Spleen (tissue), 7 donors: Measurements from ENCODE around the gene GPR176.

Experiments
- POLR2A ChIP-seq, 3 donors: fragments of 450-650 bp; IDR thresholded peaks; one replicate each; pipeline ENCODE4 v1.5.1; 2017; ENCODE audit warnings: antibody characterized with exemption in 3 of 3, mild to moderate bottlenecking in 1 of 3
- POLR2AphosphoS5 ChIP-seq, 3 donors: sonication (generic); formaldehyde crosslinking; IDR thresholded peaks; one replicate each; pipeline ENCODE4 v1.5.1; 2017; ENCODE audit warnings: antibody characterized with exemption in 3 of 3
- TF ChIP-seq, protein P1 (sequence below), 11 experiments: fragments of 200-600 bp in 7 of 11; fragments of 450-650 bp in 4 of 11; sonication (generic) in 4 of 11; IDR thresholded peaks in 8 of 11; conservative IDR thresholded peaks in 3 of 11; 1 replicate in 7 of 11; 2 replicates in 4 of 11; pipeline versions ENCODE4 v1.4.0 to v1.8.0; 2016 to 2021; ENCODE audit warnings: antibody characterized with exemption in 11 of 11, inconsistent platforms in 4 of 11, mild to moderate bottlenecking in 1 of 11
- donor health status: DM: no; HTN: no; CAD: no; lungs with moderate emphysema.
- donor health status: DM: no; HTN: no; CAD: no.
- donor health status: DM: no; HTN: no; CAD: no.

DNA sequence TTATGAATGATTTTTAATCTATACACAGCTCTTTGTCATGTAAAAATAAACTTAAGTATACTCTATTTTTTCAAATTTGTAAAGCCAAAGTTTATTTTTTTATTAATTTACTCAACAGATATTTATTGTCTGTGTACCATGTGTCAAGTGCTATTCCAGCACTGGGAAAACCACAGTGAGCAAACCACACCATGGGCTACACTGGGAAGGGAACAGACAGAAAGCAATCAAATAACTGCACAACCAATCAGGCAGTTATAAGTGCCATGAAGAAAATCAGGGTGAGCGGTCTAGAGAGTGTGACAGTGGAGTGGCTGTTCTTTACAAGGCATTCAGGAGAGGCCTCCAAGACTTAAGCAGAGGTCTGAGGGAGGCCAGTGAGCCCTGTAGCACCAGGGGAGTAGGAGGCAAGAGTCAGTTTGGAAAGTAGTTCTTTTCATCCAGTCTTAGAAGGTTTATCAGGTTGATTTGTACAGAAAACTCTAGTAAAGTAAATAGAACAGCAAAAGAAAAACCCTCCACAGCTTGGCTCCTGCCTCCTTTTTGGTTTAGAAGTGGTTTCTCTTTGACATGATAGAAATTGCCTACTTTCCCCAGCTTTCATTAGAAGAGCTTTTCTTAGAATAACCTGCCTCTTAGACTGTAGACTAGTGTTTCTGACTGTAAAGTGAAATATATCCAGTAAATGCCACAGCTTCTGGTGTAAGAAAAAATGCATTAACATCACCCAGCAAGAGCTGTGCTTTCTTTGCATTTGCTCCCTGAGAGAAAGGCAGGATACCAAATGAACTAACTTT, 27.5 kb upstream of the GPR176 start:
- TF ChIP-seq, protein P1, sequence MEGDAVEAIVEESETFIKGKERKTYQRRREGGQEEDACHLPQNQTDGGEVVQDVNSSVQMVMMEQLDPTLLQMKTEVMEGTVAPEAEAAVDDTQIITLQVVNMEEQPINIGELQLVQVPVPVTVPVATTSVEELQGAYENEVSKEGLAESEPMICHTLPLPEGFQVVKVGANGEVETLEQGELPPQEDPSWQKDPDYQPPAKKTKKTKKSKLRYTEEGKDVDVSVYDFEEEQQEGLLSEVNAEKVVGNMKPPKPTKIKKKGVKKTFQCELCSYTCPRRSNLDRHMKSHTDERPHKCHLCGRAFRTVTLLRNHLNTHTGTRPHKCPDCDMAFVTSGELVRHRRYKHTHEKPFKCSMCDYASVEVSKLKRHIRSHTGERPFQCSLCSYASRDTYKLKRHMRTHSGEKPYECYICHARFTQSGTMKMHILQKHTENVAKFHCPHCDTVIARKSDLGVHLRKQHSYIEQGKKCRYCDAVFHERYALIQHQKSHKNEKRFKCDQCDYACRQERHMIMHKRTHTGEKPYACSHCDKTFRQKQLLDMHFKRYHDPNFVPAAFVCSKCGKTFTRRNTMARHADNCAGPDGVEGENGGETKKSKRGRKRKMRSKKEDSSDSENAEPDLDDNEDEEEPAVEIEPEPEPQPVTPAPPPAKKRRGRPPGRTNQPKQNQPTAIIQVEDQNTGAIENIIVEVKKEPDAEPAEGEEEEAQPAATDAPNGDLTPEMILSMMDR (IDR thresholded peaks at IDR 0.05 in 8 of 11, conservative IDR thresholded peaks at IDR 0.05 in 3 of 11): no peak
- TF ChIP-seq POLR2AphosphoS5 (IDR thresholded peaks at IDR 0.05) (no peak), POLR2A (IDR thresholded peaks at IDR 0.05) (no peak)
